Thyroid gland (tissue), 4 donors: ENCODE measurements around the gene PPFIA3. TPM values are rescaled to one million over a fixed set of nuclear protein-coding genes. Genes with fewer than 3 reads are reported as not detected.

Source experiments
- DNase-seq, 2 donors: peaks; one replicate each; pipeline ENCODE4 v3.0.0-alpha.2; 2019
- H3K27ac ChIP-seq, 3 donors: fragments of 200-600 bp; sonication (generic); 1 replicate in 2 of 3; 2 replicates in 1 of 3; pipeline ENCODE4 v1.5.1; 2016 to 2019; ENCODE audit warnings: mild to moderate bottlenecking in 1 of 3, moderate library complexity in 1 of 3
- H3K27me3 ChIP-seq: fragments of 200-600 bp; sonication (generic); one replicate; pipeline ENCODE4 v1.5.1; 2019
- H3K36me3 ChIP-seq, 2 donors: fragments of 200-600 bp; sonication (generic); one replicate each; pipeline ENCODE4 v1.5.1; 2016 to 2019
- H3K4me1 ChIP-seq, 2 donors: fragments of 200-600 bp; sonication (generic); one replicate each; pipeline ENCODE4 v1.5.1; 2017 to 2019
- H3K4me3 ChIP-seq, 3 donors: fragments of 200-600 bp; sonication (generic); replicated peaks in 1 of 3; 1 replicate in 2 of 3; 2 replicates in 1 of 3; pipeline ENCODE4 v1.5.1; 2016; ENCODE audit warnings: mild to moderate bottlenecking in 1 of 3
- H3K9me3 ChIP-seq: fragments of 200-600 bp; sonication (generic); one replicate; pipeline ENCODE4 v1.5.1; 2017
- CTCF ChIP-seq, 6 experiments: fragments of 200-600 bp in 3 of 6; fragments of 450-650 bp in 3 of 6; sonication (generic) in 3 of 6; IDR thresholded peaks; one replicate each; pipeline ENCODE4 v1.5.1; 2016 to 2019; ENCODE audit warnings: antibody characterized with exemption in 6 of 6, mild to moderate bottlenecking in 2 of 6, inconsistent platforms in 1 of 6, moderate library complexity in 1 of 6
- POLR2A ChIP-seq, 2 donors: fragments of 450-650 bp; IDR thresholded peaks; one replicate each; pipeline ENCODE4 v1.6.1; 2017; ENCODE audit warnings: antibody characterized with exemption in 2 of 2, mild to moderate bottlenecking in 2 of 2, moderate library complexity in 1 of 2
- WGBS, 2 donors: methylation state at CpG; one replicate each; pipeline ENCODE4 v1.1.5; 2017; 5-methylcytosine and 5-hydroxymethylcytosine counted together
- intact Hi-C: fragments of 100-400 bp; cut with DNase I; formaldehyde crosslinking; loops from one replicate; pipeline ENCODE4 v1.15.1; 2023
- total RNA-seq, 4 donors: library from RNA; depleted of rRNA; stranded (reverse); fragments of >200 nt; gene quantifications; one replicate each; pipeline ENCODE4 v1.2.3, GENCODE V29; 2016

PPFIA3 gene
- total RNA-seq, 4 donors from 2014 or later, result 4.6 to 7.4 (median 5.3) TPM

GRCh38 chr19:49111218-49111998 lies 7.9 kb upstream of the PPFIA3 start:
- no peak overlapping the region for H3K4me3 ChIP-seq
- no peaks in the 10 kb centered on the region for H3K9me3 ChIP-seq
- H3K27ac ChIP-seq, result no peak overlapping the region
- H3K4me1 ChIP-seq, result peaks cover 4 to 7% of the 10 kb centered on the region in 2 donors
- intact Hi-C loops, result no loop called here
- WGBS, 2 donors, result 77 to 78% methylated on average over 11 of the region's 11 CpGs
- H3K27me3 ChIP-seq, result no peaks in the 10 kb centered on the region
- no peak for TF ChIP-seq CTCF (IDR thresholded peaks at IDR 0.05)
- TF ChIP-seq POLR2A (IDR thresholded peaks at IDR 0.05), result no peak
- no peak for DNase-seq
- peaks cover 23 to 28% of the 10 kb centered on the region in 2 donors for H3K36me3 ChIP-seq

- Histone ChIP-seq H3K4me1 (peaks cover 13 to 19% of the 10 kb centered on the region in 2 donors), H3K27ac (peak within 1 kb of the TSS; percentile 33 to 72 (median 64)), H3K27me3 (no peaks in the 10 kb centered on the region), H3K36me3 (peaks cover 2 to 3% of the 10 kb centered on the region in 2 donors), H3K9me3 (no peaks in the 10 kb centered on the region), H3K4me3 (peak within 1 kb of the TSS; percentile 34 to 67 (median 51))
- DNase-seq, result peak; percentile 68 to 83
- WGBS, 2 donors, result 2% methylated on average over 20 to 35 of the region's 66 CpGs
- intact Hi-C loops, result no loop called here
- TF ChIP-seq CTCF (IDR thresholded peaks at IDR 0.05), result peak in 4 of 6 experiments; percentile 15 to 73 (median 66)
- TF ChIP-seq POLR2A (IDR thresholded peaks at IDR 0.05), result peak in 1 of 2 donors; percentile 70
These were observed 5.3 kb upstream of the PPFIA3 start, which contains the start of gene LIN7B for GRCh38 chr19:49113762-49114629. Gene LIN7B, plus strand, starts transcription at chr19:49114370. Its CDS starts 35 bp downstream, at chr19:49114405.

GRCh38 chr19:49114630-49115363 lies 4.5 kb upstream of the PPFIA3 start:
- intact Hi-C loops, result loop anchor here (5.0 kb wide), 1 partner anchor 38 kb away; no protein-coding TSS in a partner anchor
- WGBS, 2 donors, result 13 to 32% methylated on average over 13 to 31 of the region's 68 CpGs
- peaks cover 18 to 24% of the 10 kb centered on the region in 2 donors for H3K4me1 ChIP-seq

GRCh38 chr19:49116544-49116943 lies 2.8 kb upstream of the PPFIA3 start:
- Histone ChIP-seq H3K4me1 (peaks cover 23 to 29% of the 10 kb centered on the region in 2 donors), H3K27ac (no peak overlapping the region), H3K27me3 (no peaks in the 10 kb centered on the region), H3K9me3 (no peaks in the 10 kb centered on the region), H3K36me3 (no peaks in the 10 kb centered on the region), H3K4me3 (no peak overlapping the region)
- intact Hi-C loops, result loop anchor here (5.0 kb wide), 1 partner anchor 36 kb away; no protein-coding TSS in a partner anchor
- DNase-seq, result no peak
- TF ChIP-seq CTCF (IDR thresholded peaks at IDR 0.05), result no peak
- TF ChIP-seq POLR2A (IDR thresholded peaks at IDR 0.05), result no peak
- WGBS, 2 donors, result 56 to 57% methylated on average over 1 of the region's 1 CpG

More at GRCh38 chr19:49114630-49115363, 4.5 kb upstream of the PPFIA3 start:
- Histone ChIP-seq H3K9me3 (no peaks in the 10 kb centered on the region), H3K36me3 (no peaks in the 10 kb centered on the region), H3K27ac (peak overlapping the region; percentile 33 to 72 (median 64)), H3K27me3 (no peaks in the 10 kb centered on the region), H3K4me3 (peak overlapping the region; percentile 34 to 67 (median 51))
- peak; percentile 74 to 79 for DNase-seq
- no peak for TF ChIP-seq CTCF (IDR thresholded peaks at IDR 0.05)
- peak in 1 of 2 donors; percentile 58 for TF ChIP-seq POLR2A (IDR thresholded peaks at IDR 0.05)
